ENCODE results near the gene IMMP2L. TPM values are rescaled to one million over a fixed set of nuclear protein-coding genes. Genes with fewer than 3 reads are reported as not detected.

The IMMP2L gene
- total and polyA plus RNA-seq, 2 of the 8 experiments (the other 6 are each of a cell fraction or from before 2014, with no cell fraction given): 2.3 to 10.1 TPM

DNA sequence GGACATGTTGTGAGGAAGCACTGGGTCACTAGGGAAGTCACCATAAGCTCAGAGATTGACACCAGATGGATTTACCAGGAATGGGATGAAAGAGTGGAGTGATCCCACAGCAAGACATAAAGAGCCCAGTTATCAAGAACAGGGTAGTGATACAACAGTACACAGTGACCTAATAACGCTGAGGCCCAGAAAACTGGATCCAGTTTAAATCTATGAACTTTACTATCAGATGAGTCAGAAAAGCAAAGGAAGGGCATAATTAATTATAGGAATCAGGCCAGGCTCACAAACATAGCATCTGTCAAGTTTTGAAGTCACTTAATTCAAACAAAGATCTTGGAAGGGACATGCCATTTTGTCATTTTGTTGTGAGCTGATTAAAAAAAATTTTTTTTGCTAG lies 397.9 kb downstream of the IMMP2L start (continued):
- TF ChIP-seq, protein P1, sequence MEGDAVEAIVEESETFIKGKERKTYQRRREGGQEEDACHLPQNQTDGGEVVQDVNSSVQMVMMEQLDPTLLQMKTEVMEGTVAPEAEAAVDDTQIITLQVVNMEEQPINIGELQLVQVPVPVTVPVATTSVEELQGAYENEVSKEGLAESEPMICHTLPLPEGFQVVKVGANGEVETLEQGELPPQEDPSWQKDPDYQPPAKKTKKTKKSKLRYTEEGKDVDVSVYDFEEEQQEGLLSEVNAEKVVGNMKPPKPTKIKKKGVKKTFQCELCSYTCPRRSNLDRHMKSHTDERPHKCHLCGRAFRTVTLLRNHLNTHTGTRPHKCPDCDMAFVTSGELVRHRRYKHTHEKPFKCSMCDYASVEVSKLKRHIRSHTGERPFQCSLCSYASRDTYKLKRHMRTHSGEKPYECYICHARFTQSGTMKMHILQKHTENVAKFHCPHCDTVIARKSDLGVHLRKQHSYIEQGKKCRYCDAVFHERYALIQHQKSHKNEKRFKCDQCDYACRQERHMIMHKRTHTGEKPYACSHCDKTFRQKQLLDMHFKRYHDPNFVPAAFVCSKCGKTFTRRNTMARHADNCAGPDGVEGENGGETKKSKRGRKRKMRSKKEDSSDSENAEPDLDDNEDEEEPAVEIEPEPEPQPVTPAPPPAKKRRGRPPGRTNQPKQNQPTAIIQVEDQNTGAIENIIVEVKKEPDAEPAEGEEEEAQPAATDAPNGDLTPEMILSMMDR (IDR thresholded peaks at IDR 0.05; ENCODE audit: control extremely low read depth in 1 of 3, insufficient read depth in 1 of 3, low read depth in 1 of 3, low read length in 3 of 3): no peak

Measured in H1 (cell line).